Cerebellar nuclear complex (tissue), 1 donor: ENCODE measurements around the gene KATNBL1.
"Not testable (repeated sequence)": the region's sequence is repeated elsewhere in the genome, so short reads cannot be mapped to it uniquely, and the experiment has no call there.

Experiments
- DNase-seq, 2 experiments: peaks; one replicate each; lab custom pipeline; 2025; lab: John Stamatoyannopoulos, UW

KATNBL1 gene

DNA sequence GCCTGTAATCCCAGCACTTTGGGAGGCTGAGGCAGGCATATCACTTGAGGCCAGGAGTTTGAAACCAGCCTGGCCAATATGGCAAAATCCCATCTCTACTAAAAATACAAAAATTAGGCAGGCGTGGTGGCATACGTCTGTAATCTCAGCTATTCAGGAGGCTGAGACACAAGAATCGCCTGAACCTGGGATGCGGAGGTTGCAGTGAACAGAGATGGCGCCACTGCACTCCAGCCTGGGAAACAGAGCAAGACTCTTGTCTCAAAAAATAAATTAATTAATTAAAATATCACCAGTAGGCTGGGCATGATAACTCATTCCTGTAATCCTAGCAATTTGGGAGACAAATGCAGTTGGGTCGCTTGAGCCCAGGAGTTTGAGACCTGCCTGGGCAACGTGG is 16.6 kb downstream of the KATNBL1 start:
- DNase-seq, result not testable (repeated sequence)

DNA sequence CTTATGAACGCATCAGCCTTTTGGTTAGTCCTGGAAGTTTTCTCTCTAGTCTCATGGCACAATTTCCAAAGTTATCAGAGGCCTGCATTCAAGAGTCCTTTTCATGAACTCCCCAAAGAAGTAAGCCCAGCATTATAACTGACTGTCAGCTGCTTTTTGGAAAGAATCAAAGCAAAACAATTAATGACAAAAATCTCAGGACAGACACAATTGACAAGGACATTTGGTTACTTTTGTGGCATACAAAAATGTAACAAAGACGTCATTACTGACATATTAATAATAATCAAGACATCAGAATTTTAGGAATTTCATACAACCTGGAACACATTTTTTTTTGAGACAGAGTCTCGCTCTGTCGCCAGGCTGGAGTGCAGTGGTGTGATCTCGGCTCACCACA is 21.2 kb downstream of the KATNBL1 start:
- DNase-seq, result no peak

DNA sequence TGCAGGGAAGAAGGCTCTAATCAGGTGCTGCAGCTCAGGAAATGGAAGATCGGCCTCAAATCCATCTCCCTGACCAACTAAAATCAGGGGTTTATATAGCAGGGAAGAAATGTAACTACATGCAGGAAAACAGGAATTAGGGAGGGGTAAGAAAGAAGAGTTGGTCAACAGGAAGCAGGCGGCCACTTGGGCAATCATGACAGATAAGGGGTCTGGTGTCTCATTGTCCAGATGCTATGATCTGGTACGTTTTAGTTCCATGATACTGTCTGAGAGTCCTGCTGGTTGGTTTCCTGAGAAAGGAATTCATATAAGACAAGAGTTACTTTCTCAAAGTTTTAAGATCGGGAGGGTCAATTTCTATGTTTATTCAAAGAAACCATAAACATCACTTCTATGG is 24.2 kb downstream of the KATNBL1 start:
- no peak for DNase-seq

DNA sequence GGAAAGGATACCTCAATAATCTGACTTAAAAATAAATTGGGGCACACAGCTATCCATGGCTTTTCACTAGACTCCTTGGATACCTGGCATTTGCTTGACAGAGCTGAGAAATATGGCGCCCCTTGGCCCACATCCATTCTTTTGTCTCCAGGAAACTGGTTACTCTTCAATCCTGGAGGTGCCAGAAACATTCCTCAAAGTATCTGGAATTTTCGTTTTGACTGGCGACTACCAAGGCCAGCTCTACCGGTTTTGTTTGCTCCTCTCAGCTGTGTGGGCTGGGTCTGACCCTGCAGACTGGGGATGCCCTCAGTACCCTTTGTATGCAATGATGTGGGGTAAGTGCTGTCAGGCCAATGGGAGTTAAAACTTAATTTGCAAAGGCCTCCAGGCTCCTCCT is 27.0 kb downstream of the KATNBL1 start:
- no peak for DNase-seq

DNA sequence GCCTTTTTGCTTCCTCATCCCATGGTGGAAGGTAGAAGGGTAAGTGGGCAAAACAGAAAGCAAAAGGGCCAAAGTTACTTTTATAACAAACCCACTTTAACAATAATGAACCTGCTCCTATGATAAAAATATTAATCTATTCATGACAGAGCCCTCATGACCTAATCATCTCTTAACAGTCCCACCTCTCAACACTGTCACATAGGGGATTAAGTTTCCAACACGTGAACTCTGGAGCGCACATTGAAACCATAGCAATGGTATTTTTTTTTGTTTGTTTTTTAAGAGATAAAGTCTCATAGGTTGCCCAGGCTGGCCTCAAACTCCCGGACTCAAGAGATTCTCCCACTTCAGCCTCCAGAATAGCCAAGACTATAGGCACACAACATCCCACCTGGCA is 30.7 kb downstream of the KATNBL1 start:
- no peak for DNase-seq

DNA sequence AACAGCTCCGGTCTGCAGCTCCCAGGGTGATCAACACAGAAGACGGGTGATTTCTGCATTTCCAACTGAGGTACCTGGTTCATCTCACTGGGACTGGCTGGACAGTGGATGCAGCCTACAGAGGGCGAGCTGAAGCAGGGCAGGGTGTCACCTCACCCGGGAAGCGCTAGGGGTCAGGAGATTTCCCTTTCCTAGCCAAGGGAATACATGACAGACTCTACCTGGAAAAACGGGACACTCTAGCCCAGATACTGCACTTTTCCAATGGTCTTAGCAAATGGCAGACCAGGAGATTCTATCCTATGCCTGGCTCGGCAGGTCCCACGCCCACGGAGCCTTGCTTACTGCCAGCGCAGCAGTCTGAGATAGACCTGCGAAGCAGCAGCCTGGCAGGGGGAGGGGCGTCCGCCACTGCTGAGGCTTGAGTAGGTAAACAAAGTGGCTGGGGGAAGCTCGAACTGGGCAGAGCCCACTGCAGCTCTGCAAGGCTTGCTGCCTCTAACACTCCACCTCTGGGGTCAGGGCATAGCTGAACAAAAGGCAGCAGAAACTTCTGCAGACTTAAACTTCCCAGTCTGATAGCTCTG is 43.8 kb downstream of the KATNBL1 start:
- DNase-seq, result not testable (repeated sequence)

DNA sequence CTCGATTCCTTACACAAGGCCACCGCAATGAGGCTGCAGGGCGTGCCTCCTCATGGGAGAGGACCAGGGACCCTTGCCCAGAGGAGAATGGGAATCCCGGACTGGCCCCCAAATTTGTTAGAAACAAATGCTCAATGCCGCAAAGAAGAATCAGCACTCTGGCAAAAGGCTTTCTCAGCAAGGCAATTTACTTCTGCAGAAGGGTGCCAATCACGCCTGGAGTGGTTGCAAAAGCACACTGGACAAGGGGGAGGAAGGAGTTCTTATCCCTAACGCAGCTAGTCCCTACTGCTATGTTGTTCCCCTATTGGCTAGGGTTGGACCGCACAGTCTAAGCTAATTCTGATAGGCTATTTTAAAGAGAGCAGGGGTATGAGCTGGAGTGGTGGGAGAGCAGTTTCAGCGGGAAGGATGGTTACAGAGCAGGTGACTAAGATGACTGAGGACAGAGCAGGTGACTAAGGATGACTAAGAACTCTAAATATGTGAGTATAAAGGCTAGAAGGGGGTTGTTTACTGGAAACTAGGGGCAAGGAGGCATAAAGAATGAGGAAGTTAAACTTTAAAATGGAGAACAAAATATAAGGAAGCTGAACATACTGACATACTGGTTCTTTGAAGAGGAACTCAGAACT is 48.5 kb downstream of the KATNBL1 start:
- DNase-seq, result no peak

DNA sequence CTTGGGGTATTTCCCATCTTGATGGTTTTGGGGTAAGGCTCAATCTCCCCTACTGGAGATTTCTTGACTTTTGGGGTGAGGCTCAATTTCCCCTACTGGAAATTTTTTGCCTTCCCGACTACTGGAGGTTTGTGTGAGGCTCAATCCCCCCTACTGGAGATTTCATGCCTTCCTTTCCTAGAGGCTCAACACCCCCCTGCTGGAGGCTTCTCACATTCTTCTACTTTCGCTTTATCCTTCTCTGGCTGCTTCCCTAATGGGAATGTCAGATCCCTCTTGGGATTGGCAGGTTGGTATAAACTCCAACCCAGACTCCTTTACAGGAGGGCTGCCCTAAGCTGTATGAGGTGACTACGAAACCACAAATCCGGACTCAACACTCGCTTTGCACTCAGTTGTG is 49.2 kb downstream of the KATNBL1 start:
- DNase-seq, result no peak

DNA sequence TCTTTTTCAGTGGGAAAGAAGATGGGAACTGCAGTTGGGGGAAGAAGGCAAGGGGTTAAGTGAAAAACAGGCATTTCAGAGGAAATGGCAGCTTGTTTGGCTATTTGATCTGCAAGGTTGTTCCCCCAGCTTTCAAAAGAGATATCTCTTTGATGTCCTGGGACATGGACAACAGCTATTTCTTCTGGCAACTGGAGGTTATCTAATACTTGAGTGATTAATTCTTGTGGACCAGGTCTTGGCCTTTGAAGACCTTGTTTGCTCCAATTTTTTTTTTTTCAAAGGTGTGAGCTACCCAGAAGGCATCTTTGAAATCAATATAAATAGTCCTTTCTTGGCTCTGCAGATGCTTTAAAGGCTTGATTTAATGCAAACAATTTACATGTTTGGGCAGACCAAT is 51.5 kb downstream of the KATNBL1 start:
- no peak for DNase-seq

DNA sequence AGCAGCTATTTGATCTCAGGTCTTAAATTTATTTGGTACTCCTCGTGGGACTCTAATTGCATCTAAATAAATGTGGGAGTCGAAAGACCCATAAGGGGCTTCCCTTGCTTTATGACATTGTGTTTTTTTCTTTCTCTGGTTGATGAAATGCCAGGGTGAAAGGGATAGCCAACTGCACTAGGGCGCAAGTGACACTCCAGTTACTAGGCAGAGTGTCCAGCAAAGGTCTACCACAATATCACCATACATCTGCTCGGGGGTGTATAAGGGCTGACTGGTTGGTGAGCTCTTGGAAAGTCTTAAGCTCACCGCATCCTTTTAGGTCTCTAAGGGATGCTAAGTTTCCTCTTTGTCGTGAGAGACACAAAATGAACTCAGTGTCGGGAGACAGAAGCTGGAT is 54.0 kb downstream of the KATNBL1 start:
- DNase-seq, result no peak

DNA sequence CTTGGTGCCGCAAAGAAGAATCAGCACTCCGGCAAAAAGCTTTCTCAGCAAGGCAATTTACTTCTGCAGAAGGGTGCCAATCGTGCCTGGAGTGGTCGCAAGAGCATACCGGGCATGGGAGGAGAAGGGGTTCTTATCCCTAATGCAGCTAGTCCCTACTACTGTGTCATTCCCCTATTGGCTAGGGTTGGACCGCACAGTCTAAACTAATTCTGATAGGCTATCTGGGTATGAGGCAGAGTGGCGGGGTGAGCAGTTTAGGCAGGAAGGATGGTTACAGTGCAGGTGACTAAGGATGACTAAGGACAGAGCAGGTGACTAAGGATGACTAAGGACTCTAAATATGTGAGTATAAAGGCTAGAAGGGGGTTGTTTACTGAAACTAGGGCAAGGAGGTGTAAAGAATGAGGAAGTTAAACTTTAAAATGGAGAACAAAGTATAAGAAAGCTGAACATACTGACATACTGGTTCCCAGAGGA is 55.1 kb downstream of the KATNBL1 start:
- DNase-seq, result no peak

DNA sequence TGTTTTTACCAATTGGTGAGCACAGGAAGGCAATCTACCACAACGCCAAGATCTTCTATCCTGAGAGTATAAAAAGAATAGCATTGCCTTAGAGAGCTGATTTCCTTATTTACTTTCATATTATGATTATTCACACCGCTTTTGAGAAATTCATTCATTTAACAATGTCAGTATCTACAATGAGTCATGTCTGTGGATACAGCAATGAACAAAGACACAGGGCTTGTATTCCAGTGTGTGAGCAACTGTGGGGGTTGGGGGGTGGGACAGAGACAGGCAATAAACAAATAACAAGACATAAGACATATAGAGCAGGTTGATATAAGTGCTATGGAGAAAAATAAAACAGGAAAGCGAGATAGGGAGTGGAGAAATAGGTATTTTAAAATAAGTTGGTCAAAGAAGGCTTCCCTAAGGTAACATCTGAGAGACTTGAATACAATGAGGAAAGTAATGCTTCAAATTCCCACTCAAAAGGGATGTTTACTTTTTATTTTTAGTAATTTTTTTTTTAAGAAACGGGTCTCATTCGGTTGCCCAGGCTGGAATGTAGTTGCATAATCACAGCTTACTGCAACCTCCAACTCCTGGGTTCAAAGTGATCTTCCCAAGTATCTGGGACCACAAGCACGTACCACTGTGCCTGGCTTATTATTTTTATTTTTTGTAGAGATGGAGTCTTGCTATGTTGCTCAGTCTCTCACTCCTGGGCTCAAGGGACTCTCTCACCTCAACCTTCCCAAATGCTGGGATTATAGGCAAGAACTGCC is 62.3 kb downstream of the KATNBL1 start:
- no peak for DNase-seq

DNA sequence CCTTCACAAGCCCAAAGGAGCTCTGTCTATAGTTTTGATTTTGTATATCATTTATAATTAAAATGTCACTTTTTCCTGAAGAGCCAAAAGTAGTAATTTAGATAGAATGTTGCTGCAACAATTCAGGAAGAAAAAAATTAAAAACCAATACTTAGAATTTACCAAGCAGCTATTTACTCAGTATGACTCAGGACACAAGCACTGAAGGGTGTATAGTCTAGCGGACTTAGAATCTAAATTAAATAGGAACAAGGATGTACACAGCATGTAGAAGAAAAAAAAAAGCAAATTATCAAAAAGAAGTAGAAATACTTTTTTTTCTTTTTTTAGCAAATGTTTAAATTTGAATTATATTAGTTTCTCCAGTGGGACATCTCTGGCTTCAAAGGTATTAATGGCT is 76.4 kb downstream of the KATNBL1 start:
- no peak for DNase-seq

DNA sequence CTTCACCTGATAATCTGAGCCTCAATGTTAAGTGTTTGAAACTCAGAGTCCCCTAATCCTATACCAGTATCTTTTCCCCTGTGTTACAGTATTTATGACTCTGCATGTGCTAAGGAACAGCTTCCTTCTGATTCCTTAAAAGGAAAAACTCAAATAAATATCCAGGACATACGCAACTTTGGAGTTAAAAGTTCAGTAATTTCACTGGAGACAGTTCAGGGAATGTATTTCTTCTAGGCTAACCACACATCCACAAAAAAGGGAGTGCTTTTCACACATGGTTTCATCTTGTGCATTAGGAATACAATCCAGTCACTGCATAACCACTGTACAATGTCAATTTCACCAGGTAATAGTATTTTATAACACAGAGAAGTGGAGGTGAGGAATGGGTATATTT is 77.0 kb downstream of the KATNBL1 start:
- no peak for DNase-seq

DNA sequence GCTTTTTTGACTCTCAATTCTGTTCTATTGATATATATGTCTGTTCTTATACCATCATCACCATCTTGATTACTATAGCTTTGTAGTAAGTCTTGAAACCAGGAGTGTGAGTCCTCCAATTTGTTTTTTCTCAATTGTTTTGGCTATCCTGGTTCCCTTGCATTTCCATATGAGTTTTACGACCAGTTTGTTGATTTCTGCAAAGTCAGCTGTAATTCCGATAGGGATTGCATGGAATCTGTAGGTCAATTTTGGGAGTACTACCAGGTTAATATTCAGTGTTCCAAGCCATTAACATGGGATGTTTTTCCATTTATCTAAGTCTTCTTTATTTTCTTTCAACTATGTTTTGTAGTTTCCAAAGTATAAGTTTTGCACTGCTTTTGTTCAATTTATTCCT is 81.0 kb downstream of the KATNBL1 start:
- no peak for DNase-seq

DNA sequence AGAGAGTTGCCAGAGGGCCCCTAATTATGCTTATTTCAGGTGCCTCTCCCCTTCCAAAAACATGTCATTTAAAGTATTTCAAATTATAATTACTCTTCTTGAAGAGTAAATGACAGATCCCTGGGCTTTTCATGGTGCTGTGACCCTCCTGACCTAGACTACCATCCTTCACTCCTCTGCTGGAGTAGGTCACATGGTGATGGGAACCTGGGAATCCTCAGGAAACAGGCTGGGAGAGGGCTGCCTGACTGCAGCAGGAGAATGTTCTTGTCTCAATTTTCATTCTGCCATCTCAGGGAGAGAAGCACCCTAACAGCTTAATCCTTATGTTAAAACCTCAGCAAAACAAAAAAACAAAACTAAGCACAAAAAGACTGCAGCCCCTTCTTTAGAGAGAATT is 83.4 kb downstream of the KATNBL1 start:
- DNase-seq, result no peak

DNA sequence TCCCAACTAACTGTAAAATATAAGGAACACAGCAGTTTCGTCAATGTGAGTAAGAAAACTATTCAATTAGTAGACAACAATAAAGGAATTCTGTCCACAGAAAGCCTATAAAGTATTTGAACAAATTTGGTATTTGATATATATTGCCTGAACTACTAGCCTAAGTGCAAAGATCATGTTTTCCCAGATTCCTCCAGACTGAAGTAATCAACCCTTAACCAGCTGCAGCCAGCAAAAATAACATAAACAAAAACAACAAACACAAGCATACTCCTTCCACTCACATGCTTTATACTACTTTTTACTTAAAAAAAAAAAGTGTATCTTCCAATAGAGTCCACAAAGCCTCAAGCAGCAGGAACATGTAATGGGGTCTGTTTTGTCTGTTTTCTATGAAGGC is 84.0 kb downstream of the KATNBL1 start:
- no peak for DNase-seq

DNA sequence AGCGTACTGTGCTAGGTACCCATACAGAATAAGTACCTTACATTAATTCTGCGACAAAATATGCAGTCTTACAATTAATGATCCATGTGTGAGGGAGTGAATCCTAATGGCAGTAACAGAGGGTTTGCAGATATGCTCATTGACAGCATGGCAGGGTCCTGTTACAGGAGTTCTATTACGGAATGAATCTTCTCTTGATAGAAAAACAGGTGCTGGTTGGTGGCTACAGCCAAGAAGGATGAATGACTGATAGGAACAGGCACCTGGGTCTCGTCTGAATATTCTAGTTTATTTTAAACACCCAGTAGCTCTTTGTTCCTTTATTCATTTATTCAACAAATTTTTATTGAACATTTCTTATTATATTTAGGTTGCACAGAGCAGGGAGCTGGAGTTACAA is 85.2 kb downstream of the KATNBL1 start:
- DNase-seq, result no peak

DNA sequence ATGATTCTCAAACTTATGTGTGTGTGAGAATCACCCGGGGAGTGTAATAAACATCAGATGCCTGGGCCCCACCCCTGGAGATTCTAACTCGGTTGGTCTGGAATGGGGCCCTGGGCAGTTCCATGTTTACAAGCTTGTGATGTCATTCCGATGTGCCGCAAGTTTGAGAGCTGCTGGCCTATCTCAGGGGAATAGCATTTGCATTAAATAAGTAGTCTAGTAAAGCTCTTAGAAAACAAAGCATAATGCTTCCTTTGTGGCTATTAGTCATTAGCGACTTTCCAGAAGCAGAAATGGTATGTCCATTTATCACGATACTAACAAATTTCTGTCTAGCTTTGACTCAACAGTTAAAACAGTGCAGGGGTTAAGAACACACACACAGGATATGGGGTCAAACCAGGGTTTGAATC is 87.1 kb downstream of the KATNBL1 start:
- no peak for DNase-seq

DNA sequence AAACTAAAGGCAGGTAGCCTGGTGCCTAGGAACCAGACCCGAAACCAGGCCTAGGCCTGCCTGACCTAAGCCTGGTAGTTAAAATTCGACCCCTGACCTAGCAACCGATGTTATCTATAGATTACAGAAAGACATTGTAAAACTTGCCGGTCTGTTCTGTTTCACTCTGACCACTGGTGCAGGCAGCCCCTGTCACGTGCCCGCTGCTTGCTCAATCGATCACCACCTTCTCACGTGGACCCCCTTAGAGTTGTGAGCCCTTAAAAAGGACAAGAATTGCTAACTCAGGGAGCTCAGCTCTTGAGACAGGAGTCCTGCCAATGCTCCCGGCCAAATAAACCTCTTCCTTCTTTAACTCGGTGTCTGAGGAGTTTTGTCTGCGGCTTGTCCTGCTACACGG is 88.1 kb downstream of the KATNBL1 start:
- not testable (repeated sequence) for DNase-seq

DNA sequence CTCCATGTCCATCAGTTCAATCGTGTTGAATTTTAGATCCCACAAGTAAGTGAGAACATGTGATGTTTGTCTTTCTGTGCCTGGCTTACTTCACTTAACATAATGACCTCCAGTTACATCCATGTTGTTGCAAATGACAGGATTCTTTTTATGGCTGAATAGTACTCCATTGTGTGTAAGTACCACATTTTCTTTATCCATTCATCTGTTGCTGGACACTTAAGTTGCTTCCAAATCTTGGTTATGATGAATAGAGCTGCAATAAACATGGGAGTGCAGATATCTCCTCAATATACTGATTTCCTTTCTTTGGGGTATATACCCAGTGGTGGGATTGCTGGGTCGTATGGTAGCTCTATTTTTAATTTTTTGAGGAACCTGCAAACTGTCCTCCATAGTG is 89.5 kb downstream of the KATNBL1 start:
- DNase-seq, result not testable (repeated sequence)

DNA sequence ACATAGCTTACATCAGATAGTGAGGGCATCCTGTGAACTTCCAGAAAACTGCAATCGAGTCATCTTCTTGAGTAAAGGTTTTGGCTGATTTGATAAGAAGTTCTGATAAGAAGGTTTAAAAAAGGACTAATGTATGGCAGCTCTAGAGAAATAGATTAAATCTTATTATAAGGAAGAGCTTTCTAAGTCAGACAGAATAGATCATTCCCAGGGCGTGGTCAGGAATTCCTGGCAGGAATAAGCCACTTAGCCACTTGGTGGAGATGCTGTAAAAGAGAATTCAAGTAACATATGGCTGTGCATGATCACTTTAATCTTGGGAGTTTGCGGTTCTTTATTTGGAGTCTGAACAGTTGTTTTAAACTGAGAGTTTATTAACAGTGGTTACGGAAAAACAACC is 90.6 kb downstream of the KATNBL1 start:
- DNase-seq, result no peak

DNA sequence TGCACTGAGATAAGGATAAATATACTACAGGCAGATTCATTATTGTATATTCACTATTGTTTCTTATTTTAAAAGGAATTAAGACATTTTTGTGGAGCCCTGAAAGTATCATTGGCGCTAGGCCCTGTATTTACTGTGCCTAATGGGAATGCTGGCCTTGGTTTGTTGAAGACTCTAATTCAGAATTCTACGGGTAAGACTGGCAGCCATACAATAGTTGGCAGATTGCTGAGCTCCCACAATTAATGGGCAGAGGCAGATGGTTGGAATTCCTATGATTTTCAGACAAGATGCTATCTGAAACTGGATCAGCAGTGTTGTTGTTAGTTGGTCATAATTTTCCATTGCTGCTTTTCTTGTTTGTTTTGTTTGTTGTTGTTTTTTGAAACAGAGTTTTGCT is 93.3 kb downstream of the KATNBL1 start:
- DNase-seq, result no peak
